Sigmoid colon (tissue), 7 donors: ENCODE data around the gene TMEM223. TPM values are rescaled to one million over a fixed set of nuclear protein-coding genes. Genes with fewer than 3 reads are reported as not detected.

ENCODE experiments used
- DNase-seq: peaks from one replicate; pipeline ENCODE4 v3.0.0-alpha.2; 2019
- H3K27ac ChIP-seq, 4 donors: fragments of 200-600 bp; sonication (generic); one replicate each; pipeline ENCODE4 v1.5.1; 2016 to 2019; ENCODE audit warnings: mild to moderate bottlenecking in 1 of 4
- H3K27me3 ChIP-seq, 3 donors: fragments of 200-600 bp; sonication (generic); one replicate each; pipeline ENCODE4 v1.5.1; 2019; ENCODE audit warnings: mild to moderate bottlenecking in 1 of 3
- H3K36me3 ChIP-seq, 4 donors: fragments of 200-600 bp; sonication (generic); one replicate each; pipeline ENCODE4 v1.5.1; 2016 to 2019
- H3K4me1 ChIP-seq, 4 donors: fragments of 200-600 bp; sonication (generic); one replicate each; pipeline ENCODE4 v1.5.1; 2017 to 2019
- H3K4me3 ChIP-seq, 4 donors: fragments of 200-600 bp; sonication (generic); one replicate each; pipeline ENCODE4 v1.5.1; 2017 to 2019; ENCODE audit warnings: mild to moderate bottlenecking in 2 of 4, moderate library complexity in 1 of 4
- H3K9me3 ChIP-seq, 4 donors: fragments of 200-600 bp in 3 of 4; sonication (generic) in 3 of 4; one replicate each; pipeline versions ENCODE4 v1.5.1 to v1.6.1; 2013 to 2019
- EP300 ChIP-seq, 4 donors: sonication (generic); formaldehyde crosslinking; IDR thresholded peaks; one replicate each; pipeline ENCODE4 v1.6.1; 2017; ENCODE audit warnings: antibody characterized with exemption in 4 of 4
- POLR2A ChIP-seq, 2 donors: fragments of 450-650 bp; IDR thresholded peaks; one replicate each; pipeline ENCODE4 v1.6.1; 2016; ENCODE audit warnings: antibody characterized with exemption in 2 of 2, mild to moderate bottlenecking in 2 of 2, moderate library complexity in 2 of 2
- POLR2AphosphoS5 ChIP-seq, 4 donors: sonication (generic); formaldehyde crosslinking; IDR thresholded peaks; one replicate each; pipeline ENCODE4 v1.6.1; 2017; ENCODE audit warnings: antibody characterized with exemption in 4 of 4
- WGBS, 2 donors: extraction: QIAGEN DNeasy Blood & Tissue Kit; methylation state at CpG; one replicate each; pipeline ENCODE4 v1.1.7; 2013; 5-methylcytosine and 5-hydroxymethylcytosine counted together
- intact Hi-C: fragments of 100-400 bp; cut with DNase I; formaldehyde crosslinking; loops from one replicate; pipeline ENCODE4 v1.15.1; 2023
- polyA plus RNA-seq, 3 donors: library from polyadenylated mRNA; stranded (reverse); fragments of 200-250 nt; gene quantifications; one replicate each; pipeline ENCODE4 v1.2.3, GENCODE V29; 2013
- total RNA-seq, 4 donors: library from RNA; depleted of rRNA; stranded (reverse); fragments of >200 nt; gene quantifications; one replicate each; pipeline ENCODE4 v1.1.0, GENCODE V29; 2016
- TF ChIP-seq, protein P1 (sequence below), 4 experiments: fragments of 450-650 bp in 3 of 4; fragments of 200-600 bp in 1 of 4; IDR thresholded peaks; one replicate each; pipeline ENCODE4 v1.5.1; 2016 to 2019; ENCODE audit warnings: antibody characterized with exemption in 4 of 4, mild to moderate bottlenecking in 3 of 4, moderate library complexity in 2 of 4
- donor health status: healthy with polysubstance abuse.
- donor health status: Bipolar disorder and iron deficiency.
- donor health status: healthy.

The TMEM223 gene
- total and polyA plus RNA-seq, 7 donors, result 9.0 to 30.9 (median 22.1) TPM

DNA sequence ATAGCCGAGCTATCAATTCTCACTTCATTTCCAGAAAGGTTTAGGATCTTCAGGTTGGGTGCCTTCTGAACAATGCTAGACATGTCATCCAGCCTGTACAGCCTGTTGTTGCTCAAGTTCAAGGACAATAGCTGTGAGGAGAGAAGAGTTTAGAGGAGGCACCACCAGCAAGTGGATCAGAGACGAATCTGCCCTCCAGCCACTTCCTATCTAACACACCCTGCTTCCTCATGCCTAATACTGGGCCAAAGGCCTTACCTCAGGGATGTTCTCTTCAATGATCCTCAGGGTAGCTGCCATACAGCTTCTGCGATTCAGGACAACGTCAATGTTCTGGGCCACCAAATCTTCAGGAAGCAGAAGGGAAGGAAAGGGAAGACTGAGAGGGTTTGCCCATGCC, 9.3 kb upstream of the TMEM223 start:
- Histone ChIP-seq H3K27me3 (no peaks in the 10 kb centered on the region), H3K36me3 (peaks cover 57 to 76% (median 70%) of the 10 kb centered on the region in 4 donors), H3K4me1 (peaks cover 0 to 23% (median 19%) of the 10 kb centered on the region in 4 donors), H3K9me3 (no peaks in the 10 kb centered on the region), H3K4me3 (no peak overlapping the region), H3K27ac (no peak overlapping the region)
- WGBS, 2 donors, result 87 to 94% methylated on average over 4 of the region's 4 CpGs
- DNase-seq, result no peak
- intact Hi-C loops, result no loop called here
- TF ChIP-seq, protein P1, sequence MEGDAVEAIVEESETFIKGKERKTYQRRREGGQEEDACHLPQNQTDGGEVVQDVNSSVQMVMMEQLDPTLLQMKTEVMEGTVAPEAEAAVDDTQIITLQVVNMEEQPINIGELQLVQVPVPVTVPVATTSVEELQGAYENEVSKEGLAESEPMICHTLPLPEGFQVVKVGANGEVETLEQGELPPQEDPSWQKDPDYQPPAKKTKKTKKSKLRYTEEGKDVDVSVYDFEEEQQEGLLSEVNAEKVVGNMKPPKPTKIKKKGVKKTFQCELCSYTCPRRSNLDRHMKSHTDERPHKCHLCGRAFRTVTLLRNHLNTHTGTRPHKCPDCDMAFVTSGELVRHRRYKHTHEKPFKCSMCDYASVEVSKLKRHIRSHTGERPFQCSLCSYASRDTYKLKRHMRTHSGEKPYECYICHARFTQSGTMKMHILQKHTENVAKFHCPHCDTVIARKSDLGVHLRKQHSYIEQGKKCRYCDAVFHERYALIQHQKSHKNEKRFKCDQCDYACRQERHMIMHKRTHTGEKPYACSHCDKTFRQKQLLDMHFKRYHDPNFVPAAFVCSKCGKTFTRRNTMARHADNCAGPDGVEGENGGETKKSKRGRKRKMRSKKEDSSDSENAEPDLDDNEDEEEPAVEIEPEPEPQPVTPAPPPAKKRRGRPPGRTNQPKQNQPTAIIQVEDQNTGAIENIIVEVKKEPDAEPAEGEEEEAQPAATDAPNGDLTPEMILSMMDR (IDR thresholded peaks at IDR 0.05), result no peak
- TF ChIP-seq POLR2A (IDR thresholded peaks at IDR 0.05) (no peak), EP300 (IDR thresholded peaks at IDR 0.05) (no peak), POLR2AphosphoS5 (IDR thresholded peaks at IDR 0.05) (no peak)

DNA sequence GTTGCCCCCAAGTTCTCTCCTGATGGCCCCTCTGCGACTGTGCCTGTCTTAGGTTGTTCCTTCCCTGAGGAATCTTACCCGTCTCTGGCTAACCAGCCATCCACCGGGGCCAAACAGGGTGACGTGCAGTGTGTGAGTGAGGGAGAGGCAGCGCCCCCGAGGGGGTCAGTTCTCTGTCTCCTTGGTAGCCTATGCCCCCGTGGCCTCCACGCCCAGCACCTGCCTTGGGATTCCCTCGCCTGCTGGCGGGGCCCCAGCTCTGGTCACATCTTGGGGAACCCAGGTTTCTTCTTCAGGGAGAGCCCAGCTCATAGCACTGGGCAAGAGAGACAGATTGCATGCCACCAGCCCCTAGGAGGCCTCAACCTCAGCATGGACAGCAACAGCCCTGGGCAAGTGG, 7.7 kb upstream of the TMEM223 start:
- no peak for DNase-seq
- no peaks in the 10 kb centered on the region for H3K27me3 ChIP-seq
- H3K4me1 ChIP-seq, result peaks cover 0 to 16% (median 13%) of the 10 kb centered on the region in 4 donors
- no peak overlapping the region for H3K27ac ChIP-seq
- no peaks in the 10 kb centered on the region for H3K9me3 ChIP-seq
- peaks cover 73 to 92% (median 86%) of the 10 kb centered on the region in 4 donors for H3K36me3 ChIP-seq
- intact Hi-C loops, result no loop called here
- 89 to 94% methylated on average over 10 of the region's 10 CpGs for WGBS, 2 donors
- no peak for TF ChIP-seq POLR2AphosphoS5 (IDR thresholded peaks at IDR 0.05)
- TF ChIP-seq EP300 (IDR thresholded peaks at IDR 0.05), result no peak
- TF ChIP-seq, protein P1 (IDR thresholded peaks at IDR 0.05), result no peak
- TF ChIP-seq POLR2A (IDR thresholded peaks at IDR 0.05), result no peak
- H3K4me3 ChIP-seq, result no peak overlapping the region

DNA sequence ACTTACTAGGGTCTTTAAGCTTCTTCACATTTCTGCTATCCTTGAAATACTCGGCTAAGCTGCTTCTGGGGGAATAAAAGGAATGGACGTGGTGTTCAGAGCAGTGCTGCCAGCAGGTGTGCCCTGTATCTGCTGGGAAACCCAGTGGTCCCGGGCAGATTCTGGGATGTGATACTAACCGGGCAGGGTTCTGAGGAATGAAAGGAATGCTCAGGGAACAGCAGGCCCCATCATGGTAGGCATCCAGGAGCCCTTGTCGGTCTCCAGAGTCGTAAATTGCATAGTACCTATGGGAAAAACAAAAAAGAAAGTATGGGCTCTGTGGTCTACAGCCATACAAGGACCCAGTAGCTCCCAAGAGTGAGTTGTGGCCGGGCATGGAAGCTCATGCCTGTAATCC, 4.5 kb upstream of the TMEM223 start:
- Histone ChIP-seq H3K9me3 (no peaks in the 10 kb centered on the region), H3K27ac (no peak overlapping the region), H3K4me1 (peaks cover 0 to 11% (median 10%) of the 10 kb centered on the region in 4 donors), H3K27me3 (no peaks in the 10 kb centered on the region), H3K4me3 (no peak overlapping the region), H3K36me3 (peaks cover 69 to 93% (median 78%) of the 10 kb centered on the region in 4 donors)
- no peak for DNase-seq
- no peak for TF ChIP-seq POLR2AphosphoS5 (IDR thresholded peaks at IDR 0.05)
- TF ChIP-seq, protein P1 (IDR thresholded peaks at IDR 0.05), result no peak
- no peak for TF ChIP-seq POLR2A (IDR thresholded peaks at IDR 0.05)
- no peak for TF ChIP-seq EP300 (IDR thresholded peaks at IDR 0.05)
- intact Hi-C loops, result no loop called here
- 91% methylated on average over 7 of the region's 7 CpGs for whole genome bisulfite sequencing, 2 donors

DNA sequence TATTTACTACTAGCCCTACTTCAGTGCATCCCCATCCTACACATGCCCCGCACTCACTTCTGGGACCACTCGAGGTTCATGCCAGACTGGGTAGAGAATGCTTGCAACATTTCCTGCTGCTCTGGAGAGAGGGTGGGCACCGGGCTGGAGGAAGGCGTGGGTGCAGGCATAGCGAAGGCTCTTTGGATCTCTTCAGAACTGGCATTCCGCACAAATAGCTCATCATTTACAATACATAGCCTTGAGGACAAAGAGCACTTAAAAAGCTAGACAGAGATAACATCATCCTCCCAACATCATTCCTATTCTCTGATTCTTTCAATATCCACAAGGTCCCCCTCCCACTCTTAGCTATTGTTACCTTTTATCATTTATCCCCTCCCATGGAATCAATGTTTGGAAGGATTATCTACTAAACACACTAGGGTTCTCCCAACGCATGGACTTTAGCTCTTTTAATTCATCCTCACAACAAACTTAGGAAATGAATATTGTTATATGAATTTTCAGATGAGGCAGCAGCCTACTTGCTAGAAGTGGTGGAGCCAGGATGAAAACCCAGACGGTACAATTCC, 2.5 kb upstream of the TMEM223 start:
- peaks cover 0 to 29% (median 24%) of the 10 kb centered on the region in 4 donors for H3K4me1 ChIP-seq
- H3K9me3 ChIP-seq, result no peaks in the 10 kb centered on the region
- DNase-seq, result no peak
- no peaks in the 10 kb centered on the region for H3K27me3 ChIP-seq
- peaks cover 52 to 87% (median 64%) of the 10 kb centered on the region in 4 donors for H3K36me3 ChIP-seq
- no peak overlapping the region for H3K4me3 ChIP-seq
- no peak overlapping the region for H3K27ac ChIP-seq
- WGBS, 2 donors, result 93 to 94% methylated on average over 8 of the region's 8 CpGs
- TF ChIP-seq POLR2A (IDR thresholded peaks at IDR 0.05) (no peak), POLR2AphosphoS5 (IDR thresholded peaks at IDR 0.05) (no peak), EP300 (IDR thresholded peaks at IDR 0.05) (no peak)
- TF ChIP-seq, protein P1 (IDR thresholded peaks at IDR 0.05), result no peak
- intact Hi-C loops, result loop anchor here (5.0 kb wide), 1 partner anchor 38 kb away; the partner anchor contains the start of genes STX5 and TEX54
